Pancreas (tissue), 10 donors: Measurements from ENCODE around the gene GALNT17. TPM values are rescaled to one million over a fixed set of nuclear protein-coding genes. Genes with fewer than 3 reads are reported as not detected.

ENCODE experiments used
- ATAC-seq, 4 donors: fragments of 200-7000 bp; cut with Tn5 transposase; one replicate each; pipeline versions ENCODE4 v1.8.0 to v1.9.1; 2020; ENCODE audit warnings: mild to moderate bottlenecking in 4 of 4, moderate library complexity in 4 of 4
- DNase-seq, 6 donors: peaks; one replicate each; pipeline ENCODE4 v3.0.0-alpha.2; 2020
- FAIRE-seq: peaks from 2 replicates; lab custom pipeline; 2012; peaks lifted over from hg19 to GRCh38; lab: Jason Lieb, UNC
- H3K27ac ChIP-seq, 4 donors: fragments of 200-600 bp; sonication (generic); 1 replicate in 3 of 4; 2 replicates in 1 of 4; pipeline versions ENCODE4 v1.5.0 to v1.8.0; 2020
- H3K27me3 ChIP-seq, 4 donors: fragments of 200-600 bp; one replicate each; pipeline ENCODE4 v1.8.0; 2021
- H3K36me3 ChIP-seq, 3 donors: fragments of 200-600 bp; sonication (generic) in 1 of 3; one replicate each; pipeline versions ENCODE4 v1.5.0 to v1.8.0; 2020 to 2021
- H3K4me1 ChIP-seq, 3 donors: fragments of 200-600 bp; one replicate each; pipeline ENCODE4 v1.8.0; 2021
- H3K4me3 ChIP-seq, 4 donors: fragments of 200-600 bp; sonication (generic) in 2 of 4; one replicate each; pipeline versions ENCODE4 v1.5.0 to v1.8.0; 2020 to 2021
- H3K9me3 ChIP-seq, 4 donors: fragments of 200-600 bp; one replicate each; pipeline ENCODE4 v1.8.0; 2021
- CTCF ChIP-seq, 4 donors: fragments of 200-600 bp; sonication (generic) in 3 of 4; IDR thresholded peaks; one replicate each; pipeline versions ENCODE4 v1.5.0 to v1.8.0; 2021; ENCODE audit warnings: antibody characterized with exemption in 4 of 4
- WGBS, 2 donors: extraction: QIAGEN DNeasy Blood & Tissue Kit; methylation state at CpG; one replicate each; pipeline ENCODE4 v1.1.7; 2013; 5-methylcytosine and 5-hydroxymethylcytosine counted together
- intact Hi-C, 3 donors: fragments of 100-400 bp; cut with DNase I; formaldehyde crosslinking; loops; one replicate each; pipeline versions ENCODE4 v1.11.1 to v1.14.2; 2022
- polyA plus RNA-seq, 2 donors: library from polyadenylated mRNA; stranded (reverse); fragments of 200-250 nt; gene quantifications; one replicate each; pipeline ENCODE4 v1.2.3, GENCODE V29; 2013
- total RNA-seq, 6 donors: library from RNA; stranded (reverse); fragmentation: NEBNext Ultra II Directional in 4 of 6; extraction: Animal tissue kit (Norgen Biotek cat#: 25700) in 4 of 6; gene quantifications; one replicate each; pipeline versions ENCODE4 v1.2.1 to v1.2.4, GENCODE V29; 2021 to 2023
- donor health status: healthy with polysubstance abuse.
- donor health status: DM: no; HTN: no; CAD: no; lungs with moderate emphysema.
- donor health status: DM: no; HTN: no; CAD: no.
- donor health status: control.
- donor health status: control.
- donor health status: Bipolar disorder and iron deficiency.
- donor health status: DM: yes; HTN: yes; CAD: no.
- donor health status: DM: no; HTN: no; CAD: no.
- donor health status: DM: no; HTN: no; CAD: no.
- donor health status: DM: yes; HTN: yes; CAD: no.

Gene GALNT17
- total and polyA plus RNA-seq, 8 donors = 0.70 to 4.6 (median 2.9) TPM

GRCh38 chr7:71611986-71612385, 480.0 kb downstream of the GALNT17 start:
- no peaks in the 10 kb centered on the region for H3K4me1 ChIP-seq
- H3K36me3 ChIP-seq = no peaks in the 10 kb centered on the region
- 70 to 75% methylated on average over 2 of the region's 2 CpGs for WGBS, 2 donors
- no peak for TF ChIP-seq CTCF (IDR thresholded peaks at IDR 0.05)
- no peak for DNase-seq
- ATAC-seq = no peak
- H3K27ac ChIP-seq = no peak overlapping the region
- no peaks in the 10 kb centered on the region for H3K9me3 ChIP-seq
- intact Hi-C loops = no loop called here
- H3K27me3 ChIP-seq = no peaks in the 10 kb centered on the region
- no peak for FAIRE-seq
- no peak overlapping the region for H3K4me3 ChIP-seq

- FAIRE-seq (no peak), DNase-seq (no peak), ATAC-seq (no peak)
- H3K27ac ChIP-seq = no peak overlapping the region
- no peak for TF ChIP-seq CTCF (IDR thresholded peaks at IDR 0.05)
- no peaks in the 10 kb centered on the region for H3K27me3 ChIP-seq
- H3K4me1 ChIP-seq = no peaks in the 10 kb centered on the region
- H3K36me3 ChIP-seq = no peaks in the 10 kb centered on the region
- 51 to 52% methylated on average over 6 of the region's 6 CpGs for WGBS, 2 donors
- H3K9me3 ChIP-seq = no peaks in the 10 kb centered on the region
- H3K4me3 ChIP-seq = no peak overlapping the region
- intact Hi-C loops = no loop called here
These were observed 481.0 kb downstream of the GALNT17 start for GRCh38 chr7:71612911-71613310.

GRCh38 chr7:71613313-71613712, 481.4 kb downstream of the GALNT17 start:
- FAIRE-seq (no peak), DNase-seq (no peak)

GRCh38 chr7:71615017-71615416, 483.1 kb downstream of the GALNT17 start:
- no peak overlapping the region for H3K27ac ChIP-seq
- no peaks in the 10 kb centered on the region for H3K4me1 ChIP-seq
- DNase-seq = no peak
- no peak for FAIRE-seq
- H3K36me3 ChIP-seq = no peaks in the 10 kb centered on the region
- H3K27me3 ChIP-seq = no peaks in the 10 kb centered on the region
- no peak for ATAC-seq
- no peak overlapping the region for H3K4me3 ChIP-seq
- intact Hi-C loops = no loop called here
- H3K9me3 ChIP-seq = no peaks in the 10 kb centered on the region
- WGBS, 2 donors = 68 to 69% methylated on average over 5 of the region's 5 CpGs
- no peak for TF ChIP-seq CTCF (IDR thresholded peaks at IDR 0.05)

More at GRCh38 chr7:71613313-71613712, 481.4 kb downstream of the GALNT17 start:
- H3K4me1 ChIP-seq = no peaks in the 10 kb centered on the region
- no peak overlapping the region for H3K4me3 ChIP-seq
- intact Hi-C loops = no loop called here
- 30 to 43% methylated on average over 3 of the region's 3 CpGs for WGBS, 2 donors
- H3K27me3 ChIP-seq = no peaks in the 10 kb centered on the region
- ATAC-seq = peak in 1 of 4 donors; percentile 61
- H3K36me3 ChIP-seq = no peaks in the 10 kb centered on the region
- TF ChIP-seq CTCF (IDR thresholded peaks at IDR 0.05) = no peak
- H3K9me3 ChIP-seq = no peaks in the 10 kb centered on the region
- H3K27ac ChIP-seq = no peak overlapping the region

- TF ChIP-seq CTCF (IDR thresholded peaks at IDR 0.05) = no peak
- H3K4me1 ChIP-seq = no peaks in the 10 kb centered on the region
- DNase-seq = no peak
- WGBS, 2 donors = 95 to 96% methylated on average over 3 of the region's 3 CpGs
- ATAC-seq = no peak
- no peaks in the 10 kb centered on the region for H3K36me3 ChIP-seq
- no peaks in the 10 kb centered on the region for H3K9me3 ChIP-seq
- intact Hi-C loops = no loop called here
- FAIRE-seq = no peak
- no peak overlapping the region for H3K27ac ChIP-seq
- no peak overlapping the region for H3K4me3 ChIP-seq
- no peaks in the 10 kb centered on the region for H3K27me3 ChIP-seq
These were observed 484.3 kb downstream of the GALNT17 start for GRCh38 chr7:71616217-71616616.
